HG03066 (cell line): ENCODE results near the gene QSOX2.

ENCODE experiments used
- ATAC-seq: cut with Tn5 transposase; IDR thresholded peaks from one replicate; pipeline ENCODE4 v1.9.1; 2021; ENCODE audit warnings: low read depth; ENCODE audit not compliant: unreplicated experiment

QSOX2 gene

GRCh38 chr9:136254381-136255165 is 9.0 kb upstream of the QSOX2 start:
- ATAC-seq: no peak

DNA sequence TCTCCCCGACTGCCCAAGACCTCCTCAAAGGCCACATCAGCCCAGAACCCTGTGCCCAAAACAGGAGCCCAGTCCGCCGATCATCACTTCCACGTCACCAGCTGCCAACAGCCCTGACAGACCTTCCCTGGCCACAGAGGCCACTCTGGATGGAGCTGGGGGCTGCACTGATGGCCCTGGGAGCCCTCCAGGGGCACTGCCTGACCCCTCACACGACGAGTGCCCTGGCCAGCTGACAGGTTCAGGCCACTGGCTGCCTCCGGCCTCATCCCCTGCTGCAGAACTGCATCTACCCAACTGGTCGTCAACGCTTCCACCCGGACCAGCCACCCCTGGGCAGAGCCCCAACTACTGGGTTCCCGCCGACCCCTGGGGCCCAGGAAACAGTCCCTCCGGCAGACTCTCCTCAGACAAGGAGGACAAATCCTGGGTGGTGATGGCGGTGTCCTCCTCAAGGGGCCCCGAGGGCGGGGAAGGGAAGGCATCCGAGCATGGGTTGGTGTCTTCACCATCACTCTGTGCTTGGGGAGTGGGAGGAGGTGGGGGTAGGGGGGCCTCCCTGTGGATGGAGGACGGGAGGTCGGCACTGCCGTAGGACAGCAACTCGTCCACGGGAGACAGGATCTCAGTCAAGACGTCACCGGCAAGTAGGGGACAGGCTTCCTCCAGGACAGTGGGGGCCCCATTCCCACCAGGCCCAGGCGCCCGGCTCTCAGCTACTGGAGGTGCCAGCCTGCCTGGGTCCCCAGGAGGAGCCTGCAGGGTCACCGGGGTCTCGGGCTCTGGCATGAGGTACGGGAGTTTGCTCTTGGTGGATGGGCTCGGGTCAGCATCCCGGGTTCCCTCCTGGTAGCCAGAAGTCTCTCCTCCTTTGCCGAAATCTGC is 7.9 kb upstream of the QSOX2 start:
- no peak for ATAC-seq

DNA sequence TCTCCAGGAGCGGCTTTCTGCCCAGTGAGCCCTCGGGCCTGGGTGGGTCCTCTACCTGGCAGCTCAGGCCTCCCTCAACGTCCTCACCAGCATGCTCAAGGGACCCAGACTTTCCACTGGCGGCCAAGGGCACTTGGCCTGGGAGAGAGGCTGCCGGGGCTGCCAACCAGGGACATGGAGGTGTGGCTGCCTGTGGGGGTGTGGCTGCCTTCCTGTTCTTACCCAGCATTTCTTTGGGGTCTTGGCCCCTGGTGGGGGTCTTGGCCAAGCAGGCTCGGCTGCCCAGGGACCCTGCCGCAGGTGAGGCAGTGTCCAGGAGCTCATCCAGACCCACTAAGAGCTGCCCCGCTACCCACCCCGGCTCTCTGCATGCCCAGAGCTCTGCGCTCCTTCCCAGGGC is 7.2 kb upstream of the QSOX2 start:
- ATAC-seq: no peak

DNA sequence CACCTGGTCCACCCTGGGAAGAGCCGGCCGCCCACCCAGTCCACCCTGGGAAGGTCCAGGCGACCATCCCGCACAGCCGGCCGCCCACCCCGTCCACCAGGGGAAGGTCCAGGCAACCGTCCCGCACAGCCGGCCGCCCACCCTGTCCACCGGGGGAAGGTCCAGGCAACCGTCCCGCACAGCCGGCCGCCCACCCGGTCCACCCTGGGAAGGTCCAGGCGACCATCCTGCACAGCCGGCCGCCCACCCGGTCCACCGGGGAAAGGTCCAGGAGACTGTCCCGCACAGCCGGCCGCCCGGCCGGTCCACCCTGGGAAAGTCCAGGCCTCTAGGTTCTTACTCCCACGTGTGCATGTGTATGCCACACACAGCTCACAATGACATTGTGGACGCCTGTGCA is 6.7 kb upstream of the QSOX2 start:
- no peak for ATAC-seq

- no peak for ATAC-seq
Measured at GRCh38 chr9:136251264-136252115, 5.9 kb upstream of the QSOX2 start.

GRCh38 chr9:136250676-136251075 is 5.1 kb upstream of the QSOX2 start:
- no peak for ATAC-seq

DNA sequence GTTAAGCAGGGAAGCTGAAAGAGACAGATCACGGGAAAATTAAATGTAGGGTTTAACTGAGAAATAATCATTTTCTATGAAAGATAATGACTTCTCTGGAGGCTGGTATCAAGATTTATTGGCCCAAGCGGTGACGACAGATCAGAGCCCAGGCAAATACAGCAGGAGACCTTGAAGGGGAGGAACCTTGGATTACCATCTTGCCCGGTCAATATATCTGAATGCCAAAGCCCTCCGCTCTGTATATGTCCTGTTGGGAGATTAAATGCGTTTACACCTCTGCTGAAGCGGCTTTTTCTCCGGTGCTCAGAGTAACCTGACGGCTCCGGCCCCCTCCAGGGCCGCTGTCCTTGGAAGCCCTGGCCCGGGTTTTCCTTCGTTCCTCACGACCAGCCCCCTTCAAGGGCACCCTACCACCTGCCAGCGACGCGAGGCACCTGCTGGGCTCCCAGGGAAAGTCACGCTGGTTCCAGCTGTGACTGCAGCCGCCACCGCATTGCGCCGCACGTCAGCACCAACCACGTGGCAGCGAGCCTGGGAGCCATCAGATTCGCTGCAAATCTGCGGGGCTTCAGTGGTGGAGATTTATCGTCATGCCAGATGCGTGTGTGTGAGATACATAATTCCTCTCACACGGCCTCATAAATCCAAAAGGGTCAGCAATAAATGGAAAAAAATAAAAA is 4.4 kb upstream of the QSOX2 start:
- no peak for ATAC-seq

GRCh38 chr9:136248951-136249876 is 3.6 kb upstream of the QSOX2 start:
- no peak for ATAC-seq

DNA sequence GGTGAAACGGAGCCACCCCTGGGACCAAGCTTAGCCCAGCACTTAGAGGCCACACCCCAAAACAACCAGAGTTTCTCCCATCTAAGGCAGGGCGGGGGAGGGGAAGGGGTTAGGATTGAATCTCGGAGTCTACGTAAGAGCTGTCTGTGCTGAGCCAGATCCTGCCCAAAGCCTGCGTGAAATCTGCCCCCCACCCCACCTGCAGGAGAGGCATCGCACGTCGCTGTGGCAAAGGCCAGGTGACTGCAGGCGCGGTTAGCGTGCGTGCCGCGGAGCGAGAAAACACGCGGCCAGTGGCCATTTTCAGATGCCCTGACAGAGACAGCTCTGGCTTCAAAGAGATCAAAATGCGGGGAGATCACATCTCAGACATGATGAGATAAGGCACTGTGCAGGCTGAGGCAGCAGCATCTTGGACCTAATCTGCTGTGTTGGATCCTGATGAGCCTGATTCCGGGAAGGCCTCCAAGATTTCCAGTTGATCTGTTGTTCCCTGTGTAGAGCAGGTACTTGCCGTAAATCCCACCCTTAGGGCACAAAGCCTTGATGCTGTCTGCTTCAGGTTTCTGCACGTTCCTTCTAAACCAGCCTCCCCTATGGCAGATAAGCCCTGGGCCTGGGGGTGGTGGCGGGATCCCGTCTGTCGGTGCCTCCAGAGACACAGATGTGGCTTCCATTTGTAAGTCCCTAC is 2.5 kb upstream of the QSOX2 start:
- ATAC-seq: no peak

GRCh38 chr9:136247551-136247916 is 1.9 kb upstream of the QSOX2 start:
- ATAC-seq: no peak

DNA sequence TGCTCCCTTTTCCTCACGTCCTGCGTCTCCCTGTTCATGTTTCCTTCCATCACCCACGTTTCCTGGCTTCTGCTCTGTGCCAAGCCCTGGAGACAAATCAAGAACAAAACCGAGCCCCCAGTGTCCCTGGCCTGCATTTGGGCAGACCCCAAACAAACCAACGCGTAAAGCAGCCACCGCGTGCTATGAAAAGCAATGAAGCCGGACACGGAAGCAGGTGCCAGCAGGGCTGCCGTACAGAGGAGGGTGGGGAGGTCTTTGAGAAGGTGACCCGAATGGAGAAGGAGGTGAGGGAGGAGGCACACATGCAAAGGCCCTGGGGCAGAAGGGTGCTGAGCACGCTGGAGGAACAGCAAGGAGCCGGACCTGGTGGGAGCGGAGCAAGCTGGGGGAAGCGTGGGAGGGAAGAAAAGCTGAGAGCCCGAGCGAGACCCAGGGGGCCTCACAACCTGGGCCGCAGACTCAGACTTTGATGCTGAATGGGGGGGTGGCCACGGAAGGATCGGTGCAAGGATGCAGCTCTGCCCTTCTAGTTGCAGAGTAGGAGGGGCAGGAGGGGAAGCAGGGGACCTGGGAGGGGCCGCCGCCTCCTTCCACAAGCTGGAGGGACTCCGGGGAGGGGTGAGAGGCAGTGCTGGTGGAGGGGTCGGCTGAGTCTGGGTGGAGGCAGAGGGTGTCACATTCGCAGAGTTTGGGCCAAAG is 1.4 kb upstream of the QSOX2 start:
- ATAC-seq: no peak

DNA sequence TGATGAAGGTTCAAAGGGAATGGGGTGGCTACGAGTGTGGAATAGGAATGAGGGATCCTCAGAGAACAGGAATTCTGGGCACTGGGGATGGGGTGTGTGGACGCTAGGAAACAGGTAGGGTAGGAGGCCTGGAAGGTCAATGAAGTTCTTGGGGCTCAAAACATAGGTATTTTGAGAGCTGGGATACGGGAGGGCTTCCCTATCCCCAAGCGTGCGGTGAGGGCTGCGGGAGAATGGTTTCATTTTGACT is 718 bp downstream of the QSOX2 start:
- no peak for ATAC-seq

GRCh38 chr9:136244122-136244968 is 1.3 kb downstream of the QSOX2 start:
- no peak for ATAC-seq

DNA sequence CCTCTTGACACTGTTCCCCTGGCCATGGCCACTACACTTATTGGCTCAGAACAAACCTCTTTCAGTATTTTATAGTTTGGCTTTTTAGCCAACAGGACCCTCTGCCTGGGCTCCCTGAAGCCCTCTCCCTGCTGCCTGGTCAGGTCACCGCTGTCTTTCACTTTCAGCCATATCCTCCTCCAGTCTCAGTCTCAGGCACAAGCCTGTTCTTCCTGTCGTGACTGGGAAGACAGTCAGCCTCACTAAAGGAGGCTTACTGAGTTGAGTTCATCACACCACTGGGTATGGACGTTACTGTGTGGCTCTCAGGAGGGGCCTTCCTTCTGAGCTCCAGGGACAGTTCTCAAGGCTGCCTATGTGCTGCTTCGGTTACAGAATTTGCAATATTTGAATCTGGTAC is 2.0 kb downstream of the QSOX2 start:
- ATAC-seq: no peak

DNA sequence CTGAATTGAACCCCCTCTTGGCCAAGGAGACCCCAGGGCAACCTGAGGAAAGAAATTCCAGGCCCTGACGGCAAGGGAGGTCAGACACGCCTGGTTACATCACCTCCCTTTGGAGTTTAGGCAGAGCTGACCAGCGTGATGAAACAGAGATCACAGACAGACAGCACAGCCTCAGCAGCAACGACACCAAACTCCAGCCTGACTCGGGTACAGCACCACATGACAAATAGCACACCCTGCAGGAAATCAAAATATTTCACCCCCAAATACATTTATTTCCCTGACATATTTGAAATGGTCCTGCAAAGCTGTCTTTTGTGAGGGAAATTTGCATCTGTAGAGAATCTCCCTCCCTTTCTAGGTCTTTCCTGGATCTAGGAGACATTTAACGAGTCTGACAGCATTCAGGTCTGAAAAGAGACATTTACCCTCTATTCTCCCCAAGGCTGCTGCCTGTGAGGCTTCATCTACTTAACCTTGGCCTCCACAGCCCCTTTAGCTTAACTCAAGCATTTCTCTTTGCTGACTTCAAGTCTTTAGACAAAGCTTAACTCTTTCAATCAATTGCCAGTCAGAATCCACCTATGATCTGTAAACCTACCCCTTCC is 2.6 kb downstream of the QSOX2 start:
- no peak for ATAC-seq

- no peak for ATAC-seq
Measured at GRCh38 chr9:136242248-136242647, 3.4 kb downstream of the QSOX2 start.

DNA sequence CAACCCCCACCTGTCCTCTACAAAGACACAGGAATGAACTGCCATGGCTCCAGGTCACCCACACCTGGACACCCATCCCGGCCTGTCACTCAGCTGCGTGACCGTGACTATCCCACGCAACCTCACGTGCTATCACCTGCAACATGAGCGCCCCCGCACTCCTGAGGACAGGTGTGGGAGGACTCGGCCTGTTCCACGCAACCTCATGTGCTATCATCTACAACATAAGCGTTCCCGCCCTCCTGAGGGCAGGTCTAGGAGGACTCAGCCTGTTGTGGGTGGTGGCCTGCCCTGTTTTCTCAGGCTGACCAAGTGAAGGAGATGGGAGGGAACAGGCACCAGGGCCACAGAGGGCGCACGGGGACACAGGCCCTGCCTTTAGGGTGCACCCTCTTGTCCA is 4.1 kb downstream of the QSOX2 start:
- ATAC-seq: no peak
